Spleen (tissue), 7 donors: ENCODE results near the gene ANKRD2.

ENCODE experiments used
- CTCF ChIP-seq, 11 experiments: fragments of 200-600 bp in 7 of 11; fragments of 450-650 bp in 4 of 11; sonication (generic) in 4 of 11; IDR thresholded peaks in 8 of 11; conservative IDR thresholded peaks in 3 of 11; 1 replicate in 7 of 11; 2 replicates in 4 of 11; pipeline versions ENCODE4 v1.4.0 to v1.8.0; 2016 to 2021; ENCODE audit warnings: antibody characterized with exemption in 11 of 11, inconsistent platforms in 4 of 11, mild to moderate bottlenecking in 1 of 11
- POLR2A ChIP-seq, 3 donors: fragments of 450-650 bp; IDR thresholded peaks; one replicate each; pipeline ENCODE4 v1.5.1; 2017; ENCODE audit warnings: antibody characterized with exemption in 3 of 3, mild to moderate bottlenecking in 1 of 3
- POLR2AphosphoS5 ChIP-seq, 3 donors: sonication (generic); formaldehyde crosslinking; IDR thresholded peaks; one replicate each; pipeline ENCODE4 v1.5.1; 2017; ENCODE audit warnings: antibody characterized with exemption in 3 of 3
- donor health status: DM: no; HTN: no; CAD: no; lungs with moderate emphysema.
- donor health status: DM: no; HTN: no; CAD: no.
- donor health status: DM: no; HTN: no; CAD: no.

DNA sequence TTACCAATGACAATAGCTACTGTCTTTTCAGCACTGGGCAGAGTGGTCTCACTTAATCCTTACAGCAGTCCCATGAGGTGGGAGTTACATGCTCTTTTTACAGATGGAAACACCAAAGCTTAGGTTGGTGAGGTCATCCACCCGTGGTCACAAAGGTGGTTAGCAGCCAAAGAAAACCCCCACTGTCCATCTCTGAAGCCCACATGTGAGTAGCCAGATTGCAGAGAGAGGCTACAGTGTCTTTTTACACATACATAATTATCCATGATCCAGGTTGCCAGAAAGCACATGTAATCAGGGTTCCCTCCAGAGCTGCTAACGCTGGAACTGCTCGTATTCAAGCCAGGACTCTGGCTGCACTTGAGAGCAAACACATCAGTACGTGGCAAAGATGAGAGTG lies 24.6 kb upstream of the ANKRD2 start:
- no peak for TF ChIP-seq POLR2A (IDR thresholded peaks at IDR 0.05)
- TF ChIP-seq CTCF (IDR thresholded peaks at IDR 0.05 in 8 of 11, conservative IDR thresholded peaks at IDR 0.05 in 3 of 11): no peak
- TF ChIP-seq POLR2AphosphoS5 (IDR thresholded peaks at IDR 0.05): no peak
